HepG2 (cell line): ENCODE measurements around the gene ANG. TPM values are rescaled to one million over a fixed set of nuclear protein-coding genes. Genes with fewer than 3 reads are reported as not detected.

Source experiments
- JARID2 ChIP-seq: sonication (generic); formaldehyde crosslinking; IDR thresholded peaks from 2 replicates; pipeline ENCODE4 v1.8.1; 2023; ENCODE audit warnings: missing genetic modification reagents, inconsistent platforms; ENCODE audit not compliant: insufficient replicate concordance
- MIER3 ChIP-seq: IDR thresholded peaks from 2 replicates; pipeline ENCODE4 v1.6.1; 2016; ENCODE audit warnings: missing compliant biosample characterization, borderline replicate concordance
- ONECUT2 ChIP-seq: sonication (generic); formaldehyde crosslinking; IDR thresholded peaks from 2 replicates; pipeline ENCODE4 v1.4.0; 2020; ENCODE audit warnings: missing genetic modification reagents
- PBX3 ChIP-seq: sonication (generic); formaldehyde crosslinking; IDR thresholded peaks from 2 replicates; pipeline ENCODE4 v1.8.1; 2023; ENCODE audit warnings: missing genetic modification reagents, inconsistent platforms, borderline replicate concordance
- ZBTB14 ChIP-seq: sonication (generic); formaldehyde crosslinking; IDR thresholded peaks from 2 replicates; pipeline ENCODE4 v1.4.0; 2020; ENCODE audit warnings: missing genetic modification reagents
- ZBTB2 ChIP-seq: sonication (generic); formaldehyde crosslinking; IDR thresholded peaks from 2 replicates; pipeline ENCODE4 v1.8.0; 2022; ENCODE audit warnings: low read depth, missing genetic modification reagents
- ZNF282 ChIP-seq: fragments of 450-650 bp; IDR thresholded peaks from 2 replicates; pipeline ENCODE4 v1.6.1; 2018; ENCODE audit not compliant: partially characterized antibody
- ZNF501 ChIP-seq: sonication (generic); formaldehyde crosslinking; IDR thresholded peaks from 2 replicates; pipeline ENCODE4 v1.5.1; 2020; ENCODE audit warnings: mild to moderate bottlenecking, moderate library complexity, missing genetic modification reagents
- polyA plus RNA-seq, 8 experiments: library from polyadenylated mRNA; depleted of rRNA in 3 of 8; stranded (reverse) in 7 of 8; unstranded in 1 of 8; fragments of >200 nt; fragmentation: Illumina TruSeq in 4 of 8; extraction: Trizol in 4 of 8; gene quantifications; 2 replicates each; pipeline versions ENCODE4 v1.2.1 to v1.2.3, GENCODE V29; 2011 to 2016; ENCODE audit warnings: low read depth in 4 of 8, missing spikeins in 1 of 8, mixed read lengths in 1 of 8; ENCODE audit not compliant: insufficient read depth in 1 of 8
- total RNA-seq, 5 experiments: library from RNA; depleted of rRNA; stranded (reverse); fragments of >200 nt; fragmentation: Illumina TruSeq; extraction: Trizol; gene quantifications; 2 replicates each; pipeline ENCODE4 v1.2.3, GENCODE V29; 2016; ENCODE audit warnings: low read depth in 1 of 5
- TF ChIP-seq, protein P1 (sequence below): sonication (generic); formaldehyde crosslinking; IDR thresholded peaks from 2 replicates; pipeline ENCODE4; 2020; ENCODE audit warnings: missing genetic modification reagents, mild to moderate bottlenecking, borderline replicate concordance
- TF ChIP-seq, protein P2 (sequence below): sonication (generic); formaldehyde crosslinking; IDR thresholded peaks from 2 replicates; pipeline ENCODE4 v1.9.0; 2021; ENCODE audit warnings: missing genetic modification reagents, mild to moderate bottlenecking, borderline replicate concordance

Gene ANG
- total and polyA plus RNA-seq, 2 of the 13 experiments (the other 11 are each of a cell fraction or from before 2014, with no cell fraction given), result 83.6 to 401 TPM

- peak; percentile 29; the same call in 1 of the 2 replicates for TF ChIP-seq ZBTB2
- no peak for TF ChIP-seq PBX3 (CRISPR knock-in tag)
- no peak for TF ChIP-seq ZNF501
- TF ChIP-seq JARID2 (CRISPR knock-in tag), result no peak
- TF ChIP-seq MIER3 (CRISPR knock-in tag), result no peak; the same call in 1 of the 2 replicates
- TF ChIP-seq, protein P1, sequence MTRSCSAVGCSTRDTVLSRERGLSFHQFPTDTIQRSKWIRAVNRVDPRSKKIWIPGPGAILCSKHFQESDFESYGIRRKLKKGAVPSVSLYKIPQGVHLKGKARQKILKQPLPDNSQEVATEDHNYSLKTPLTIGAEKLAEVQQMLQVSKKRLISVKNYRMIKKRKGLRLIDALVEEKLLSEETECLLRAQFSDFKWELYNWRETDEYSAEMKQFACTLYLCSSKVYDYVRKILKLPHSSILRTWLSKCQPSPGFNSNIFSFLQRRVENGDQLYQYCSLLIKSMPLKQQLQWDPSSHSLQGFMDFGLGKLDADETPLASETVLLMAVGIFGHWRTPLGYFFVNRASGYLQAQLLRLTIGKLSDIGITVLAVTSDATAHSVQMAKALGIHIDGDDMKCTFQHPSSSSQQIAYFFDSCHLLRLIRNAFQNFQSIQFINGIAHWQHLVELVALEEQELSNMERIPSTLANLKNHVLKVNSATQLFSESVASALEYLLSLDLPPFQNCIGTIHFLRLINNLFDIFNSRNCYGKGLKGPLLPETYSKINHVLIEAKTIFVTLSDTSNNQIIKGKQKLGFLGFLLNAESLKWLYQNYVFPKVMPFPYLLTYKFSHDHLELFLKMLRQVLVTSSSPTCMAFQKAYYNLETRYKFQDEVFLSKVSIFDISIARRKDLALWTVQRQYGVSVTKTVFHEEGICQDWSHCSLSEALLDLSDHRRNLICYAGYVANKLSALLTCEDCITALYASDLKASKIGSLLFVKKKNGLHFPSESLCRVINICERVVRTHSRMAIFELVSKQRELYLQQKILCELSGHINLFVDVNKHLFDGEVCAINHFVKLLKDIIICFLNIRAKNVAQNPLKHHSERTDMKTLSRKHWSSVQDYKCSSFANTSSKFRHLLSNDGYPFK, result no peak
- TF ChIP-seq ZNF282, result no peak
- no peak for TF ChIP-seq ZBTB14 (CRISPR knock-in tag)
- TF ChIP-seq, protein P2, sequence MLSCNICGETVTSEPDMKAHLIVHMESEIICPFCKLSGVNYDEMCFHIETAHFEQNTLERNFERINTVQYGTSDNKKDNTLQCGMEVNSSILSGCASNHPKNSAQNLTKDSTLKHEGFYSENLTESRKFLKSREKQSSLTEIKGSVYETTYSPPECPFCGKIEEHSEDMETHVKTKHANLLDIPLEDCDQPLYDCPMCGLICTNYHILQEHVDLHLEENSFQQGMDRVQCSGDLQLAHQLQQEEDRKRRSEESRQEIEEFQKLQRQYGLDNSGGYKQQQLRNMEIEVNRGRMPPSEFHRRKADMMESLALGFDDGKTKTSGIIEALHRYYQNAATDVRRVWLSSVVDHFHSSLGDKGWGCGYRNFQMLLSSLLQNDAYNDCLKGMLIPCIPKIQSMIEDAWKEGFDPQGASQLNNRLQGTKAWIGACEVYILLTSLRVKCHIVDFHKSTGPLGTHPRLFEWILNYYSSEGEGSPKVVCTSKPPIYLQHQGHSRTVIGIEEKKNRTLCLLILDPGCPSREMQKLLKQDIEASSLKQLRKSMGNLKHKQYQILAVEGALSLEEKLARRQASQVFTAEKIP (CRISPR knock-in tag), result no peak
- no peak for TF ChIP-seq ONECUT2 (CRISPR knock-in tag)
Observed at GRCh38 chr14:20683125-20683890, 5.3 kb upstream of the ANG start (continued).
